ENCODE measurements around the gene PPP1R7.

GRCh38 chr2:241161646-241162281 lies 11.5 kb downstream of the PPP1R7 start:
- TF ChIP-seq, protein P1, sequence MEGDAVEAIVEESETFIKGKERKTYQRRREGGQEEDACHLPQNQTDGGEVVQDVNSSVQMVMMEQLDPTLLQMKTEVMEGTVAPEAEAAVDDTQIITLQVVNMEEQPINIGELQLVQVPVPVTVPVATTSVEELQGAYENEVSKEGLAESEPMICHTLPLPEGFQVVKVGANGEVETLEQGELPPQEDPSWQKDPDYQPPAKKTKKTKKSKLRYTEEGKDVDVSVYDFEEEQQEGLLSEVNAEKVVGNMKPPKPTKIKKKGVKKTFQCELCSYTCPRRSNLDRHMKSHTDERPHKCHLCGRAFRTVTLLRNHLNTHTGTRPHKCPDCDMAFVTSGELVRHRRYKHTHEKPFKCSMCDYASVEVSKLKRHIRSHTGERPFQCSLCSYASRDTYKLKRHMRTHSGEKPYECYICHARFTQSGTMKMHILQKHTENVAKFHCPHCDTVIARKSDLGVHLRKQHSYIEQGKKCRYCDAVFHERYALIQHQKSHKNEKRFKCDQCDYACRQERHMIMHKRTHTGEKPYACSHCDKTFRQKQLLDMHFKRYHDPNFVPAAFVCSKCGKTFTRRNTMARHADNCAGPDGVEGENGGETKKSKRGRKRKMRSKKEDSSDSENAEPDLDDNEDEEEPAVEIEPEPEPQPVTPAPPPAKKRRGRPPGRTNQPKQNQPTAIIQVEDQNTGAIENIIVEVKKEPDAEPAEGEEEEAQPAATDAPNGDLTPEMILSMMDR (IDR thresholded peaks at IDR 0.05), result no peak
- no peak for TF ChIP-seq EZH2 (IDR thresholded peaks at IDR 0.05)

All from neural progenitor cell (in vitro differentiated cells).